GM23338 (cell line): ENCODE results near the gene UBA3. TPM values are rescaled to one million over a fixed set of nuclear protein-coding genes. Genes with fewer than 3 reads are reported as not detected.

Experiments used
- EZH2 ChIP-seq: fragments of 200-600 bp; sonication (generic); IDR thresholded peaks from one replicate; pipeline ENCODE4 v1.8.0; 2017; ENCODE audit warnings: antibody characterized with exemption, mild to moderate bottlenecking, low read depth; ENCODE audit not compliant: unreplicated experiment
- EZH2phosphoT487 ChIP-seq: fragments of 200-600 bp; sonication (generic); IDR thresholded peaks from one replicate; pipeline ENCODE4 v1.8.1; 2018; ENCODE audit warnings: antibody characterized with exemption; ENCODE audit not compliant: unreplicated experiment
- JUNB ChIP-seq: IDR thresholded peaks from one replicate; pipeline ENCODE4 v1.6.1; 2016; ENCODE audit warnings: antibody characterized with exemption; ENCODE audit not compliant: unreplicated experiment
- POLR2AphosphoS5 ChIP-seq: IDR thresholded peaks from 2 replicates; pipeline ENCODE4 v1.6.1; 2016; ENCODE audit warnings: antibody characterized with exemption, low read depth
- STAT1 ChIP-seq: IDR thresholded peaks from one replicate; pipeline ENCODE4 v1.6.1; 2016; ENCODE audit warnings: antibody characterized with exemption; ENCODE audit not compliant: unreplicated experiment
- ZNF331 ChIP-seq: fragments of 250-450 bp; sonication (Bioruptor Pico); IDR thresholded peaks from 2 replicates; pipeline ENCODE4 v1.5.0; 2020; ENCODE audit warnings: low read depth, mild to moderate bottlenecking, moderate library complexity
- ZNF462 ChIP-seq: fragments of 250-450 bp; sonication (Bioruptor Pico); IDR thresholded peaks from 2 replicates; pipeline ENCODE4 v1.5.0; 2020; ENCODE audit warnings: mild to moderate bottlenecking, moderate library complexity
- polyA plus RNA-seq: library from polyadenylated mRNA; unstranded; fragments of >200 nt; fragmentation: Nextera tagmentation; extraction: Ambion mirVana; gene quantifications from 2 replicates; pipeline ENCODE4 v1.2.1, GENCODE V29; 2016
- total RNA-seq: library from RNA; depleted of rRNA; stranded (reverse); fragments of >200 nt; shearing (Covaris generic); gene quantifications from 2 replicates; pipeline ENCODE4 v1.2.3, GENCODE V29; 2014
- TF ChIP-seq, protein P1 (sequence below), 2 experiments: fragments of 200-600 bp in 1 of 2; sonication (generic) in 1 of 2; conservative IDR thresholded peaks; 2 replicates each; pipeline versions ENCODE4 v1.5.1 to v1.6.1; 2016 to 2017; ENCODE audit warnings: antibody characterized with exemption in 2 of 2, low read depth in 2 of 2, mild to moderate bottlenecking in 2 of 2, moderate library complexity in 1 of 2

Gene UBA3
- total and polyA plus RNA-seq, 2 experiments from 2014 or later, result 53.2 to 85.3 TPM

DNA sequence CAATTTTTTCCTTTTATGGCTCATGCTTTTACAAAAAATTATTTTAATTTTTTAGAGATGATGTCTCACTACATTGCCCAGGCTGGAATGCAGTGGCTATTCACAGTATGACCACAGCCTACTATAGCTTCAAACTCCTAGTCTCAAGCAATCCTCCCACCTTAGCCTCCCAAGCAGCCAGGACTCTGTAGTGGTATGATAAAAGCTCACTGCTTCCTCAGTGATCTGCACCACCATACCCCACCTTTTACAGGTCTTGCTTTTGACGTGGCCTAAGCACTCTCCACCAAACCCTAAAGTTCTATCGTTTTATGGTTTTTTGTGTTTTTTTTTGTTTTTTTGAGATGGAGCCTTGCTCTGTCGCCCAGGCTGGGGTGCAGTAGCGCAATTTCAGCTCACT lies 14.0 kb downstream of the UBA3 start (continued):
- TF ChIP-seq ZNF462 (CRISPR knock-in tag) (no peak), EZH2phosphoT487 (no peak), POLR2AphosphoS5 (no peak), JUNB (no peak), ZNF331 (CRISPR knock-in tag) (no peak), STAT1 (no peak), EZH2 (no peak)
- TF ChIP-seq, protein P1, sequence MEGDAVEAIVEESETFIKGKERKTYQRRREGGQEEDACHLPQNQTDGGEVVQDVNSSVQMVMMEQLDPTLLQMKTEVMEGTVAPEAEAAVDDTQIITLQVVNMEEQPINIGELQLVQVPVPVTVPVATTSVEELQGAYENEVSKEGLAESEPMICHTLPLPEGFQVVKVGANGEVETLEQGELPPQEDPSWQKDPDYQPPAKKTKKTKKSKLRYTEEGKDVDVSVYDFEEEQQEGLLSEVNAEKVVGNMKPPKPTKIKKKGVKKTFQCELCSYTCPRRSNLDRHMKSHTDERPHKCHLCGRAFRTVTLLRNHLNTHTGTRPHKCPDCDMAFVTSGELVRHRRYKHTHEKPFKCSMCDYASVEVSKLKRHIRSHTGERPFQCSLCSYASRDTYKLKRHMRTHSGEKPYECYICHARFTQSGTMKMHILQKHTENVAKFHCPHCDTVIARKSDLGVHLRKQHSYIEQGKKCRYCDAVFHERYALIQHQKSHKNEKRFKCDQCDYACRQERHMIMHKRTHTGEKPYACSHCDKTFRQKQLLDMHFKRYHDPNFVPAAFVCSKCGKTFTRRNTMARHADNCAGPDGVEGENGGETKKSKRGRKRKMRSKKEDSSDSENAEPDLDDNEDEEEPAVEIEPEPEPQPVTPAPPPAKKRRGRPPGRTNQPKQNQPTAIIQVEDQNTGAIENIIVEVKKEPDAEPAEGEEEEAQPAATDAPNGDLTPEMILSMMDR (conservative IDR thresholded peaks at IDR 0.05; ENCODE audit: low read depth in 2 of 2), result no peak
